SH-SY5Y (cell line): ENCODE measurements around the gene TLCD3B.

Experiments
- GATA2 ChIP-seq: IDR thresholded peaks from 2 replicates; pipeline ENCODE4 v1.6.1; 2011; ENCODE audit warnings: mild to moderate bottlenecking, low read depth, low read length
- GATA3 ChIP-seq: IDR thresholded peaks from 2 replicates; pipeline ENCODE4 v1.6.1; 2011; ENCODE audit warnings: low read depth, mild to moderate bottlenecking, low read length, moderate library complexity

The TLCD3B gene

DNA sequence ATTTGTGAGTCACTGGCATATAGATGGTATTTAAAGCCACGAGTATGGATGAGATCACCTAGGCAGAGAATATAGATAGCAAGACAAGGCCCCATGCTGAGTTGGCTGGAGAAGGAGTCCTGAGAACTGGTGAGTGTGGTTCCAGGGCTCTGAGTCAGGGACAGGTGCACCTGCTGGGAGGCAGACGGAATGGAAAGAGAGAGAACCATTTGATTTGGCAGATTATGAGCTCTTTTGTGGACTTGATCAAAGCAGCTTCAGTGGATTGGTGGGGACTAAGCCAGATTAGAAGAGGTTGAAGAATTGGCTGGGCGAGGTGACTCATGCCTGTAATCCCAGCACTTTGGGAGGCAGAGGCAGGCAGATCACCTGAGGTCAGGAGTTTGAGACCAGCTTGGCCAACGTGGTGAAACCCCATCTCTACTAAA lies 12.3 kb downstream of the TLCD3B start:
- TF ChIP-seq GATA2 (no peak), GATA3 (no peak)

DNA sequence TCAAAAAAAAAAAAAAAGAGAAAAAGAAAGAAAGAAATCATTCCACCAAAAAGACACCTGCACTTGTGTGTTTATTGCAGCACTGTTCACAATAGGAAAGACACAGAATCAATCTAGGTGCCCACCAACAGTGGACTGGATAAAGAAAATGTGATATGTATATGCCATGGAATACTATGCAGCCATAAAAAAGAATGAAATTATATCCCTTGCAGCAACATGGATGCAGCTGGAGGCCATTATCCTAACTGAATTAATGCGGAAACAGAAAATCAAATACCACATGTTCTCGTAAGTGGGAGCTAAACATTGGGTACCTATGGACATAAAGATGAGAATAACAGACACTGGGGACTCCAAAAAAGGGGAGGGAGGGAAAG lies 13.8 kb downstream of the TLCD3B start:
- no peak for TF ChIP-seq GATA2
- no peak for TF ChIP-seq GATA3

DNA sequence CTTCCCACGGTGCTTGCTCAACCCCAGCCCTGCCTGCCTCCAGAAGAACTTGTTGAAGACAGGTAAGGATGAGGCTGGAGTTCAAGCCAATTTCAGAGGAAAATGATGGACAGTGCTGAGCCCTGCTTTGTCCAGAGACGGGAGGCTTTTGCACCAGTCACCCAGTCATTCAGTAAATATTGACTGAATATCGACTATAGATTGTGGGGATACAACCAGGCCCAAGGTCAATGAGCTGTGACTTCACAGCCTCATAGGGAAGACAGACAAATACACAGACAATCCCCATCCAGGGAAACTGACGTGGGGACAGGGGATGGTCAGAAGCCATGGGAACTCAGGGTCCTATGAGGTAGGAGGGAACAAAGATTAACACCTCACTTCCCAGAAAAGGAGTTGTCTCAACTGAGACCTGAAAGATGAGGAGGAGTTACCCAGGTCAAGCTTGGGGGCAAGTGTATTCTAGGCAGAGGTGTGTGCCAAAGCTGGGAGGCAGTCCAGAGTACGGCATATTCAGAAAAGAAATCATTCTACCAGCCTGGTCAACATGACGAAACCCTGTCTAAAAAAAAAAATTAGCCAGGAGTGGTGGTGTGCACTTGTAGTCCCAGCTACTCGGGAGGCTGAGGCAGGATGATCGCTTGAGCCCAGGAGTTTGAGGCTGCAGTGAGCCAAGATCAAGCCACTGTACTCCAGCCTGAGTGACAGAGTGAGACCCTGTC lies 14.4 kb downstream of the TLCD3B start:
- TF ChIP-seq GATA3 (no peak), GATA2 (no peak)

DNA sequence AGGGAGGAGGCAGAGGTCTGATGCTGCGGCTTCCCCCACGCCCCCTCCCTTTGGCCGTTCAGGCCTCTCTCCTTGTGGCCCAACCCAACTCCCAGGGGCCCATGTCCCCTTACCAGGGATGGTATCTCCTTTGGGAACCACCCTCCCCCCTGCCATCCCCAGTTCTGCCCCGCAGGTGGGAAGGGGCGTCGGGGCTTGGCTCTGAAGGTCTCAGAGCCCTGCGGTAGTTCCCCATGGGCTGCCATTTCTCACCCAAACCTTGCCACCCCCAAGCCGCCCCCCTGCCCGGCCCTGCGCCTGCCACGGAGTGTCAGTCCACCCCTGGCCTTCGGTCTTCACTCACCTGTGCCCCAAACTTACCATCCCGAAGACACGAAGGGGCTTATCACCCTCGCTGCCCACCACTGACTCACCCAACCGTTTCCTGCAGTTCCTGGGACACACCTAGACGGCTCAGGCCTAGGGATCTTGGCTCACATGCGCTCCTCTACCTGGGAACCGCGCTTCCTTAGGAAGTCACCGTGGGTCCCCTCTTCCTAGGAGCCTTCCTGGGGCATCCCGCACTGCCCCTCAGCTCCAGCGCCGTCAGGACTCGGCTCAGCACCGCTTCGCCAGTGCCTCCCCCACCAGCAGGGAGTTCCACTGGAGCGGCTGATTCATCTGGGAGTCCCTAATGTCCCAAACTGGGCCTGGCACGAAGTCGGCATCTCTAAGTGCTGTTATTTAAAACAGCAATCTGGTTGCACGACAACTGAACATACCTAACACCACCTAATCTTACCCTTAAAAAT lies 19.2 kb downstream of the TLCD3B start:
- TF ChIP-seq GATA3 (no peak), GATA2 (no peak)

DNA sequence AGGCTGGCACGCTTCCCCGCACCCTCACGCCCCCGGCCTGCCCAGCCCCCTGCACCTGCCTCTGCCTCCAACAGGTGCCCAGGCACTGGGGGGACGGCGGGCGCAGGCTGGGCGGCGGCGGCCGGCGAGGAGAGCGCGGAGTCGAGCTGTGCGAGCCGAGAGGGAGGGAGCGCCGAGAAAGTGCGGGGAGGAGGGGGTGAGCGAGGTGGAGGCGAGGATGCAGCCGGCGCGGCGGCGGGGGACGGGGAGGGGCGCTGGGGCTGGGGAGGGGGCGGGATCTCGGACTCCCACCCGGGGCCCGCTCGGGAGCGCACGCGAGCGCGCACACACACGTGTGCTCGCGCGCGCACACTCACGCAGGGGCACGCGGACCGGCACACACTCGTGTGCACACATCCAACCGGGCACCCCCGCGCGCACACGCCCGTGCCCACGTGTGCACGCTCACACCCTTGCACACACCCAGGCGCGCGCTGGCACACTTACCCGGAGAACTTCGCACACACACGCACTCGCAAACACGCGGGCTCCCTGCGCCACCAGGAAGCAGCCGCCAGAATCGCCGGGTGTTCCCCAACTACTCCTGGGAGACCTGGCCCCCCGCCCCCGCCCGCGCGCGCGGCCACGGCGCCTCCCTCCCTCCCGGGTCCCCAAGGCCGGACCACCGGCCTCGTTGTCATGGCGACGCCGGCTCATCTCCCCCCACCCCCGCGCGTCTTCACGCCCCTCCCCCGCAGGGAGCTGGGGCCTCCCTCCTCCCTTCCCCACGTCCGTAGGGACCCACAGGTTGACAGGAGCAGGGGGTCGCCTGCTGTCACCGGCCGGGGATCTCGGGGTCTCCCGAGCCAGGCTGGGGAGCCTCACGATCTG lies 20.0 kb downstream of the TLCD3B start, which contains the start of gene DOC2A:
Gene DOC2A (minus strand): TSS at position 184 of the 870 bp plus-strand sequence. CDS start 805 bp downstream, outside the sequence.
- TF ChIP-seq GATA2, result no peak
- no peak for TF ChIP-seq GATA3

DNA sequence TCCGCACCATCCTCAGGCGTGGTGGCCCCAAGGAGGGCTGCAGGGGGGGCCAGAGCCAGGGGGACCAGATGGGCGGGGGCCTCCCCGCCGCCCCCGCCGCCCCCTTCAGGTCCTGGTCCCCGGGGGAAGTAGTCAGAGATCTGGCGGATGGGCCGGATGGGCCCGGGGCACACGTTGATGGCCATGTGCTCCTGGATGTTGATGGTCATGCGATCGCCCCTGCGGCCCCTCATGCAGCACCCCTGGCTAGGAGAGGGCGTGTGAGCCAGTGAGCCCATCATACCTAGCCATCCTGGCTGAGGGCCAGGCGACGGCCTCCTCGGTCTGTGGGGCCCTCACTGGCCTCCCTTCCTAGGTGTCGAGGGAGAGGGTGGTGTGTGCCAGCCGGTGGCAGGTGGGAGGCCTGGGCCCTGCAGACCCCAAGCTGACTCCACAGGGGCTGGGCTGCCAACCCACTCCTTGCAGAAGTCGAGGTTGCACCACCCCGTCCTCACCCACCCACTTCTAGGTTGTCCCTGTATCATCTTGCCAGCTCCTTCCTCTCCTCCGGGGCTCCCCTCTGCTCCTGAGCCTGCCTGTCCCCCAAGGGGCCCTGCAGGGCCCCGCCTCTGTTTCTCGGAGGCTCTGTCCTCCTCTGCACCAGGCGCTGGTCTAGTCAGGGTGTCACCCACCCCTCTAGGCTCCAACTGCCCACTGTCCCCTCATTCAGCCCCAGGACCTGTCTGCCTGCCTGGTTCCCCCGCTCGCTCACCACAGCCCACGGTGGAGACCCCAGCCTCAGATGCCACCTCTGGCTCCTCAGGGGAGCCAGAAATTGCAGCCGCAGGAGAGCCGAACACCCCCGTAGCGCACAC lies 20.9 kb downstream of the TLCD3B start:
- TF ChIP-seq GATA3 (no peak), GATA2 (no peak)

DNA sequence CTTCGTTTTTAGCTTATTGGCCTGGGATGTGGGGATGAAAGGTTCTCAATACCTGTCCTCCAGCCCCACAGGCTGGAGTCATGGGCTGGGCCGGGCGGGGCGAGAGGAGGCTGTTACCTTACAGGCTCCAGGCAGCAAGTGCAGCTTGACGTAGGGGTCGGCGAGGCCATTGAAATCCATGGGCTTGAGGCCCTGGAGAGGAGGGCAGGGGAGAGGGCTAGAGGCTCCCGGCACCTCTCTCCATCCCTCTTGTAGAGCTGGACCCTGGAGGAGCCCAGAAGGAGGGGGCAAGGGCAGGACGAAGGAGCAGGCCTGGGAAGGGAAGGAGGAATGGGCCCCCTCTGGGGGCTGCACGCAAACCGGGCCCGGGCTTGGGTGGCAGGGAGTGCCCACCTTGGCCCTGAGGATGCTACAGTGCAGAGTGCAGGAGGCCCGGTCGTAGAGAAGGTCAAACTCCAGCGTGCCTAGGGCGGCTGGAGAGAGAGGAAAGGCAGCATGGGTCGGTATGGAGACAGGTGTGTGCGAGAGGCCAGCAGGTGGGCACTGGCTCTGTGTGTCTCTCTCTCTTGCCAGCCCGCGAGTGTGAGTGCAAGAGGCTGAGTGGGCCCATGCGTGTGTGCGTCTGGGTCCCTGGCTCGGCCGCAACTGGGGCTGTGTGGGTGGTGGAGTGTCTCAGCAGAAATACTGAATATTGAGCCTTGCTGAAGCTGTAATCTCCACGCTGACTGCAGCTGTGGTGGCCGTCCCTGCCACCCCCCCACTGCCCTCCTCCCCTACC lies 21.8 kb downstream of the TLCD3B start:
- TF ChIP-seq GATA3 (no peak), GATA2 (no peak)

DNA sequence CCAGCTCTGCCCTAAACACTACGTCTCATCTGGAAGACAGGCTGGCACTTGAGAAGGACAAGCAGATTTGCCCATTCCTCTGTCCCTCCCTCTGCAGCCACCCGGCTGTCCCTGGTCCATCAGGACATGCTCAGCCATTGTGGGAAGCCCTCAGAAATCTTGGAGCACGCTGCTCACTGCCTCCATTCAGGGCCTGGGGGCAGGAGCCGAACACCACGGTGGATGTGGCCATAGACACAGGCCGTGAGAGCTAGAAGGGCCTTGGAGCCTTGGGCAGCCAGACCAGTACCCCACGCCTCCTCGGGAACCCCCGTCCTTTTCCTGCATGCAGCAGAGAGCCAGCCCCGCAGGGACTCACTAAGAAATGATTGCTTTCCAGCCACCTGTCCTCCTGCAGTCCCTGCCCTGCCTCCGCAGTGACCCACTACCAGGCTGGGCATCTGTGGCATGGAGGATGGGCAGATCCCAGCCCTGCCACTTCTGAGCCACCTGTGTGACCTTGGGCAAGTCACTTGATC lies 23.6 kb downstream of the TLCD3B start:
- TF ChIP-seq GATA3 (no peak), GATA2 (no peak)

DNA sequence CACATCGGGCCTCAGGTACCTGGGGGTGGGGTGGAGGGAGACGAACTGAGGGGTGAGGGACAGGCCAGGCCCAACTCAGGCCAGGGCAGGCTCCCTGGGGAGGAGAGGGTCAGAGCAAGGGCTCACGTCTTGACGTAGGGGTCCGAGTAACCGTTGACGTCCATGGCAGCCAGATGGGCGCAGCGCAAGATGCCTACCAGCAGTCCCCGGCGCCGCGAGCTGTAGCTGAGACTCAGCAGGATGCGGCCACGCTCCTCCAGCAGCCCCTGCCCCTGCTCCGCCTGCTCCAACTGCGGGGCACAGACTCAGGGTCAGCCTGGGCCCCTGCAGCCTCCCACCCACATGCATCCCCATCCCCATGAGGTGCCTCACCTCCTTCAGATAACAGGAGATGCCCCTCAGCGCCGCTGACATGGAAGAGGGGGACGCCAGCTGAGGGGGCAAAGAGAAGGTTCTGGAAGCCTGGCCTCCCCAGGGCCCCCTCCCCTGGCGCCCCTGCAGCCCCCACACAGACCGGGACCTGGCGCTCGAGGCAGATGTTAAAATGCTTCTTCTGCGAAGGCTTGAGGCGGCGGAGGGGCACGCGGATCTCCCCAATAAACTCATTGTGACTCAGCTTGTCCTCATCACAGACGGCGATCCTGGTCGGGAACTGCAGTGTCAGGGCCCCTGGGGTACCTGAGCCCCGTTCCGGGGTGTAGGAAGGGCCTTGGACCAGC lies 24.3 kb downstream of the TLCD3B start:
- TF ChIP-seq GATA2 (no peak), GATA3 (no peak)

DNA sequence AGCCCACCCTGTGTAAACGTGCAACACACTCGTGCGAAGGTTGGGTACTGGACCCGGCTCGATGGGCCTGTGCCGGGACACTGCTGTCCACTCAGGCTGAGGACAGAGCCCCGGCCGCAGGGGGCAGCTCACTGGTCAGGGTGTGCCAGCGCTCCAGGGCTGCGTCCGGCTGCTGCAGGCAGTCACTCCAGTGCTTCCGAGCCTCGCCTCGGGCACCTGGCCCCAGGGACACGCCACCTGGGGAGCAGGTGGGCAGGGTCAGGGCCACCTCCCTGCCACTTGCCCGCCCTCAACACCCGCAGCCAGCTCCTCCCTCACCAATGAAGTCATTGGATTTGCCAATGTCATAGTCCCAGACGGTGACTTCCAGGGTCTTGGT lies 25.0 kb downstream of the TLCD3B start:
- TF ChIP-seq GATA3 (no peak), GATA2 (no peak)

DNA sequence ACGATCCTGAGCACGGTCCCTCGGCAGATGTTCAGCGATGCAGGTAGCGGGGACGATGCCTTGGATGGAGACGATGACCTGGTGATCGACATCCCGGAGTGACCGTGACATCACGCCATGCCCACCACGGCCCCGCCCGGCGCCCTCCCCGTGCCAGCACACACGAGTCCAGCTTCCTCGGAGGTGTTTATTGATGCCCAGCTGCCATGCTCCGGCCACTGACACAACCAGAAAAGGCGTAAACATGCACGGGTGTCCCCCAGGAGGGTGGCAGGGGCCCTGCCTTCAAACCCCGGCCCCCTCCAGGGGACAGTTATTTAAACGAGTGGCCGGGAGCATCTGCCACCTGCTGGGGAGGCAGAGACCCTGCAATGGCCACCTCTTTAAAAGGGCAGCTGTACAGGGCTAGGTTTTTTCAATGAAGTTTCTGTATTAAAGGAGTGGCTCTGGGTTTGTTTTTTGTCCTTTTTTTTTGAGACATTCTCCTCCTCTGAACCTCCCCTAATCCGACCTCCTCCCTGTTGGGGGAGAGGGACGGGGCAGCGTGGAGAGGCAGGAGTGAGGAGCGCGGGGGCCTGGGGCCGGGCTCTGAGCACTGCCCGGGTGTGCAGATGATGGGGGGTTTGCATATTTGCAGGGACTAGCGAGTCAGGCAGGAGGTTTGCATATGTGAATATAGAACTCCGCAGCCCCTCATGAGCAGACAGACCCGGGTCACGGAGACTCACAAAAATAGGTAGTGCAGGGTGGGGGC lies 25.6 kb downstream of the TLCD3B start:
- TF ChIP-seq GATA3, result no peak
- TF ChIP-seq GATA2, result no peak
